Activated CD4-positive, alpha-beta T cell treated with anti-CD3 and anti-CD28 coated beads, Interleukin-2, Interleukin-6, amounts not matched to agents 100 ng/mL and 50 ng/mL, durations not matched to agents 16 hours and 8 hours (primary cell): Measurements from ENCODE around the gene XPO5.
A peak's percentile ranks its signal among the peaks of the same experiment; 100 is the strongest.
"Not testable (repeated sequence)": the region's sequence is repeated elsewhere in the genome, so short reads cannot be mapped to it uniquely, and the experiment has no call there.

Source experiments
- DNase-seq: peaks from one replicate; pipeline ENCODE4 v3.0.0-alpha.2; 2020

The XPO5 gene

GRCh38 chr6:43575772-43576551 lies at the start of gene XPO5, which contains the start of gene POLH:
Gene XPO5, minus strand, starts transcription at chr6:43576038. Its CDS starts 174 bp downstream, at chr6:43575864.
Gene POLH, plus strand, starts transcription at chr6:43576185. Its CDS starts 6,135 bp downstream, at chr6:43582320.
- peak; percentile 95 for DNase-seq

DNA sequence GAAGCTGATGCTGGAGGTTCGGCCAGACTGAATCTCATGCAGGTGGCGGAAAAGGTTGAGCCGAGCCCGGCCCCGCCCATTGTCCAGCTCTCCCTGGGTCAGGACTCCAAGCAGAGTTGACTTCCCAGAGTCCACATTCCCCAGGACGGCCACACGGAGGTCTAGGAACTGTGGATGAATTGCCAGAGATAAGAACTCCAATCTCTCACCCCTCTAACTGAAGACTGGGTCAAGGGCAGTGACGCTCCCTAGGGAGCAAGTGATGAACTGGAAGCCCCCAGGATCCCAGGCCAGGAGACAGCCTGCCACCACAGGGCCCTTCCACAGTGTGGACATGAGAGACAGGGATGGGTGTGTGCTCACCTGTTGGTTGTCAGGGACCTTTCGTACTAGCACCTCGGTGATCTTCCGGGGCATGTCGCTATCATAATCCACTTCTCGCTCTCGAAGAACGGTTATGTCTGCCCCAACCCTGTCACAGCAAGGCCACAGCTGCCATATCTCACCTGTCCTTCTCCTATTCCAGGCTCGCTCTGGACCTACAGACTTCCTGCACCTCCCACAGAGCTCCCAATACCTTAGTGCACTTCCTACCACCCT lies 49.7 kb upstream of the XPO5 start:
- no peak for DNase-seq

- DNase-seq = no peak
Measured at GRCh38 chr6:43624786-43625288, 49.0 kb upstream of the XPO5 start.

- DNase-seq = no peak
Measured at GRCh38 chr6:43623880-43624785, 48.3 kb upstream of the XPO5 start.

DNA sequence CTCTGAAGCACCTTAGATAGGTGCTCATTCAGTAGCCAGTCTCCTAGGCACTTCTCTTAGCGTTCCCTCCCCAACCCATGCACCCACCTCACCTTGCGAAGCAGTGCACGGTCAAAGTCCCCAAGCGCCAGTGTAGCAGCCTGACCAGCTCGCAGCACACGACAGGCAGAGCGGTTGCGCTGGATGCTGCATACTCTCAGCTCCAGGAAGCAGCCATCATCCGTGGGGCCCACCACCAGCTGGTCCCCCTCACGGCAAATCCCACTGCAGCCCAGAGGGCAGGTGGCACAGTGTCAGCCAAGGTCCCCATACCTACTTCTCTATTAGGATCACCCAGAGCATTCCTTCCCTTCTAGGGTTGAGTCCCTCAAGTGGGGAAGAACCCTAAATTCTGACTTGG lies 46.7 kb upstream of the XPO5 start:
- DNase-seq = no peak

GRCh38 chr6:43621836-43622180 lies 46.0 kb upstream of the XPO5 start:
- DNase-seq = no peak

GRCh38 chr6:43621078-43621835 lies 45.4 kb upstream of the XPO5 start:
- no peak for DNase-seq

- DNase-seq = no peak
Measured at GRCh38 chr6:43616725-43617472, 41.1 kb upstream of the XPO5 start.

DNA sequence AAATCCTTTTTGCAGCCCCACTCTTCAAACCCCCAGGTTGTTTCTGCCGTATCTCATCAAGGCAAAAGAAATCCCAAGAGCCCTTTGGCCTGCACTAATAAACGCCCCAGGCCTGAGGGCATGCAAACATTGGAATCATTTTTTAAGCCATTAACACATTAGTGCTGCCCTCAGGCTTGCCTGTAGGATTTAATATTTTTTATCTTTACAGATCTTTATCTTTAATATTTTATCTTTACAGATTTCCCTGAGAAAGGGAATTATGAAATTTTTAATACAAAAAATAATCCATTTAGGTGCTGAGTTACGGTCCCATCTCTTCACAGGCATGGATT lies 38.5 kb upstream of the XPO5 start:
- DNase-seq = no peak

- DNase-seq = no peak
Measured at GRCh38 chr6:43613721-43614395, 38.0 kb upstream of the XPO5 start.

DNA sequence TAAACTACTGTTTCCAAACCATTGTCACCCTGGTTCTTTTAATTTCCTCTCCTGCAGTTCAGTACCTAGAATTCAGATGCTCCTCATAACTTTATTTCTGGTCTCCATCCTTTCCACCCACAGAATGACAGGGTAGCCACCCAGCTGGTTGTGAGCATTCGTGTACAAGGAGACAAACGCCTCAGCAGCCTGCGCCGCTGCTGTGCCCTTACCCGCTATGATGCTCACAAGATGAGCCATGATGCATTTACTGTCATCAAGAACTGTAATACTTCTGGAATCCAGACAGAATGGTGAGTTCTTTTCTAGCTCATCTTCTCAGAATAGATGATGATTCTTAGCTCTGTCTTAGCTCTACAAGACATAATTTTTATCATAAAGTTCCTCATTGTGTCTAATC lies 34.6 kb upstream of the XPO5 start:
- DNase-seq = no peak

DNA sequence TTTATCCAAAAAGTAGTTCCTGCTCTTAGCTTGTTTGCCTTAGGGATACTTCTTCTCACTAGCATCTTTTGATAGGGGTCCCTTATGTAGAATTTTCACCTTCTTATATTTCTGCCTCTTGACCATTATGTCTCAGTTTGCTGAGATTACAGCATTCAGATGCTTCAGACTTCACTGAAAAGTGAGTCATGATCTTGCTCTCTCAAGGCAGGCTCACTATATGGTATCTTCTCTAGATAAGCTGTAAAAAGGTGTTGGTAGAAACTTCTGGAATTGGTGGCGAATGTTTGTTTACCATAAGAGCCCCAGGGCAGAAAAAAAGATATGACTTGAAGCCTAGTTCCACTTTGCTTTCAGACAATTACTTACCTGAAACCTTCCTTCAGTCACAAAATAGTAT lies 33.6 kb upstream of the XPO5 start:
- DNase-seq = no peak

GRCh38 chr6:43608807-43609206 lies 33.0 kb upstream of the XPO5 start:
- no peak for DNase-seq

DNA sequence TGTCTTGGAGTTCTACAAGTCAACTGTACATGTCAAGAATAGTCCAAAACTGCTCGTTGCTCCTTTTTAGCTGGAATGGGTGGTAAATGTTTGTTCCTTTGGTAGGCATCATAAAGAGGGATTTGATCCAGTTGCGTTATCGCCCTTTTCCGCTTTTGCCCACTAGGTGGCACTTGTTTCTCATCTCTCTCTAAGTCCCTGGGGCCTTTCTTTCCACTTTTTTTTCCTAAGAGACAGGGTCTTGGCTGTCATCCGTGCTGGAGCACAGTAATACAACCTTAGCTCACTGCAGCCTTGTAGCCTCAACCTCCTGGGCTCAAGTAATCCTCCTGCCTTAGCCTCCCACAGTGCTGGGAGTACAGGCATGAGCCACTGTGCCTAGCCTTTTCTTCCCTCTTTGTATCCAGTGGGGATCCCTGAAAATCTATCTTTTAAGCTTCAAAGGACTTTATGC lies 32.5 kb upstream of the XPO5 start:
- DNase-seq = peak; percentile 65

- DNase-seq = no peak
Measured at GRCh38 chr6:43606019-43606418, 30.2 kb upstream of the XPO5 start.

GRCh38 chr6:43604174-43604573 lies 28.3 kb upstream of the XPO5 start:
- DNase-seq = no peak

DNA sequence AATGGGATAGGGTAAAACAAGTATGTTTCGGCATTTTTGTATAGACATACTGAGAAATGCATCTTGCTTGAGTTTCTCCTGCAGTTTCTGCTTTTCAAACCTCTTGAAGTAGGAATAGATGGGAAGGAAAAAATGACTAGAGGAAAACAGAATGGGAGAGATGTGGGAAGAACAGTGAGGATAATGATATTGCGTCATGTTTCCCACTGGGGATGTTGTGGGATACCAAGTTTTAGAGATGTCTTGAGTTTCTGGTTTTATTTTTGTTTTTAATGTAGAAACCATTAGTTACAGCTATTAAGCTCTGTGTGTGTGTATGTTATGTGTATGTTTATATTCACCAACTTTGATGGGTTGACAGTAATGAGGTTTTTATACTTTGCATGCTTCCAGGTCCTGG lies 24.8 kb upstream of the XPO5 start:
- DNase-seq = no peak

DNA sequence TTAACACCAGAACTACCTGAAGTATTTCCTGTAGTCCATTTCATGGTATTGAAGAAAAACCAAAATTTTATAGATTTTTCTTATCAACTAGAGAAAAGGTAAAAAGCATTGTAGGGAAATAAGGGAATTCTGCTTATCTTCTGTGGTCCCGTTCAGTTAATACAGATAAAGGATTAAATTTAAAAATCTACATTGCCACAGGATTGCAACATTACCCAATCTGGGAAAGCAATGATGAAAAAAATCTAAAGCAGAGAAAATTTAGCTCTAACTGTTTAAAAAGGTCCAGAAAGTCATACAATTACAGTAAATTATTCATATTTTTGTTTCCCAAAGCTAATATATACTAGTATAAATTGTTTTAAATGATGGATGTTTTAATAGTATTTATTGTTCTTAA lies 18.1 kb upstream of the XPO5 start:
- DNase-seq = no peak

DNA sequence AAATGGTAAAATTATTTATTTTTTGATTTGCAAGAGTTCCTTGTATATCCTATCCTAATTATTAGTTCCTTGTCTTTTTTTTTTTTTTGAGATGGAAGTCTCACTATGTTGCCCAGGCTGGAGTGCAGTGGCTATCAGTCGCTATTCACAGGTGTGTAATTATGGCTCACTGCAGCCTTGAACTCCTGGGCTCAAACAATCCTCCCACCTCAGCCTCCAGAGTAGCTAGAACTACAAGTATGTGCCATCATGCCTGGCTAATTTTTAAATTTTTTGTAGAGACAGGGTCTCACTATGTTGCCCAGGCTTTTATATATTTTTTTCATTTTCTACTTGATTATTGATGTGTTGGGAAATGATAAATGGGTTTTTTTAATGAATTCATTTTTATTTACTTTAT lies 13.7 kb upstream of the XPO5 start:
- not testable (repeated sequence) for DNase-seq

GRCh38 chr6:43588194-43588593 lies 12.4 kb upstream of the XPO5 start:
- no peak for DNase-seq

- peak; percentile 18 for DNase-seq
Measured at GRCh38 chr6:43584892-43585570, 9.2 kb upstream of the XPO5 start.
